GM19043 (cell line): ENCODE measurements around the gene ALKBH3.

Experiments
- ATAC-seq: cut with Tn5 transposase; IDR thresholded peaks from one replicate; pipeline ENCODE4 v1.9.1; 2021; ENCODE audit warnings: low read depth; ENCODE audit not compliant: unreplicated experiment

ALKBH3 gene

GRCh38 chr11:43936076-43936475 lies 55.4 kb downstream of the ALKBH3 start:
- ATAC-seq, result no peak

- ATAC-seq, result no peak
These were observed 57.1 kb downstream of the ALKBH3 start for GRCh38 chr11:43937434-43938411.

- ATAC-seq, result no peak
These were observed 60.8 kb downstream of the ALKBH3 start for GRCh38 chr11:43941257-43941994.

GRCh38 chr11:43942662-43943371 lies 62.2 kb downstream of the ALKBH3 start:
- no peak for ATAC-seq

GRCh38 chr11:43943372-43943930 lies 62.8 kb downstream of the ALKBH3 start:
- ATAC-seq, result no peak

- ATAC-seq, result no peak
These were observed 63.5 kb downstream of the ALKBH3 start for GRCh38 chr11:43943931-43944751.

- no peak for ATAC-seq
These were observed 64.2 kb downstream of the ALKBH3 start for GRCh38 chr11:43944761-43945311.

- no peak for ATAC-seq
These were observed 66.4 kb downstream of the ALKBH3 start for GRCh38 chr11:43947003-43947500.

- ATAC-seq, result no peak
These were observed 67.2 kb downstream of the ALKBH3 start for GRCh38 chr11:43947815-43948214.

- no peak for ATAC-seq
These were observed 68.0 kb downstream of the ALKBH3 start for GRCh38 chr11:43948341-43949225.

- no peak for ATAC-seq
These were observed 69.8 kb downstream of the ALKBH3 start for GRCh38 chr11:43950311-43950855.

- no peak for ATAC-seq
These were observed 70.6 kb downstream of the ALKBH3 start for GRCh38 chr11:43951231-43951630.

GRCh38 chr11:43952020-43952400 lies 71.4 kb downstream of the ALKBH3 start:
- no peak for ATAC-seq

- no peak for ATAC-seq
These were observed 72.0 kb downstream of the ALKBH3 start for GRCh38 chr11:43952401-43953342.

- no peak for ATAC-seq
These were observed 72.9 kb downstream of the ALKBH3 start for GRCh38 chr11:43953521-43953920.

- no peak for ATAC-seq
These were observed 73.6 kb downstream of the ALKBH3 start for GRCh38 chr11:43954241-43954640.
